HG03108 (cell line): ENCODE results near the gene STYXL1.

Experiments
- ATAC-seq: cut with Tn5 transposase; IDR thresholded peaks from one replicate; pipeline ENCODE4 v1.9.1; 2021; ENCODE audit warnings: moderate library complexity; ENCODE audit not compliant: unreplicated experiment

The STYXL1 gene

DNA sequence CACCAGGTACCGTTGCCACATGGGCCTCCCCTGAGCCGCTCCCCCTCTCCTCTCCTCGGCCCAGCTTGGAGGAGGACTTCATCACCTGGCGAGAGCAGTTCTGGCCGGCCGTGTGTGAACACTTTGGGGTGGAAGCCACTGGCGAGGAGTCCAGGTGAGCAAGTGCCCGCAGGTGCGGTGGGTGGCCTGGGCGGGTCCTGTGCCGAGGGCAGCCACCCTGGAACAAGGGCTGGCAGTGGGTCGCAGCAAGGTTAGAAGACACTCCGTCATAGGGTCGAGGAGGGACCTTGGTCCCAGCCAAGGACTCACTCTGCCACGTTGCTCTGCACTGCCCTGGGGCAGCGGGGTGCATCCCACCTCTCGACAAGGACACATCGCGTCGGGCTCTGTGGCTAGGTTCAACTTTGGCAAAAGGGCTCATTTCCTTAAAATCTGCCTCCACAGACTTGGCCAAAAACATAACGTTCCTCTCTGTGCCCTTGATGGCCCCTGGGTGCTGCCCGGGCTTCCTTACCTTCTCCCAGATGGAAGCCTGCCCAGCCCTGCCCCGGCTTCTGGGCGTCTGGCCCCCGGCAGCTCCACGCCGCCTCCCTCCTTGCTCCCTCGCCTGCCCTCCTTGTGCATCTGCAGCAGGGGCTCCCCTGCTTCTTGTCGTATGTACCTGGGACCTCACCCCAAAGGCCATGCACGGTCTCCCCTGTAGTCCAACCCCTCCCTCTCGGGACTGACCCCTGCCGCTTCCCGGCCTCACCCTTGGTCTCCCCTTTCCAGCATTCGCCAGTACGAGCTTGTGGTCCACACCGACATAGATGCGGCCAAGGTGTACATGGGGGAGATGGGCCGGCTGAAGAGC, 66.1 kb downstream of the STYXL1 start:
- no peak for ATAC-seq

- ATAC-seq = no peak
Measured at GRCh38 chr7:75981203-75981452, 66.7 kb downstream of the STYXL1 start.

DNA sequence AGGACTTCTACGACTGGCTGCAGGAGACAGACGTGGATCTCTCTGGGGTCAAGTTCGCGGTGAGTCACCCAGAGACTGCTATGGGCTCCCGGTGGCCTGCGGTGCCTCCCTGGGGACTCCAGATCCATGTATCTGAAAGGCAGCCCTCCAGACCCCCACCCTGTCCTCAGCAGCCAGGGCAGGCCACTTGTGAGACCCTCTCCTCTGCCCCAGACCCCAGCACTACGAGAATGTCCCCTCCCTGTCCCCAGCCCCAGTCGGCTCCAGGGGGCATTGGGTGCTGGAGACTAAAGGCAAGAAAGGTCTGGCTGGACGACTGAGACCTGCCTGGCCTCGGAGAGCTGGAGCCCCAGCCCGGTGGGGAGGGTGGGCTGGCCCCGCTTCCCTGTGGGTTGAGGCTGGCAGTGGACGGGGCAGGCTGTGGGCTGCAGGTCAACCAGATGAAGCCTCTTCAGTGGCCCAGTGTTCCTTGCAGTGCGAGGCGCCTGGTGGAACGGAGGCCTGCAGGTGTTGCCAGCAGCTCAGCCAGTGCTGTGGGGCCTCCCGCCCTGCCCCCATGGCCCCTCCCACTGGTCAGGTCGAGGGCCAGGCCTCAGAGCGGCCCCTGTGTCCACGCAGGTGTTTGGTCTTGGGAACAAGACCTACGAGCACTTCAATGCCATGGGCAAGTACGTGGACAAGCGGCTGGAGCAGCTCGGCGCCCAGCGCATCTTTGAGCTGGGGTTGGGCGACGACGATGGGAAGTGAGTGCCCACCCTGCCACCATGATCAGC, 67.2 kb downstream of the STYXL1 start:
- no peak for ATAC-seq

- no peak for ATAC-seq
Measured at GRCh38 chr7:75979759-75980429, 67.9 kb downstream of the STYXL1 start.

- ATAC-seq = no peak
Measured at GRCh38 chr7:75977743-75978142, 70.1 kb downstream of the STYXL1 start.

- no peak for ATAC-seq
Measured at GRCh38 chr7:75971961-75972763, 75.6 kb downstream of the STYXL1 start.

DNA sequence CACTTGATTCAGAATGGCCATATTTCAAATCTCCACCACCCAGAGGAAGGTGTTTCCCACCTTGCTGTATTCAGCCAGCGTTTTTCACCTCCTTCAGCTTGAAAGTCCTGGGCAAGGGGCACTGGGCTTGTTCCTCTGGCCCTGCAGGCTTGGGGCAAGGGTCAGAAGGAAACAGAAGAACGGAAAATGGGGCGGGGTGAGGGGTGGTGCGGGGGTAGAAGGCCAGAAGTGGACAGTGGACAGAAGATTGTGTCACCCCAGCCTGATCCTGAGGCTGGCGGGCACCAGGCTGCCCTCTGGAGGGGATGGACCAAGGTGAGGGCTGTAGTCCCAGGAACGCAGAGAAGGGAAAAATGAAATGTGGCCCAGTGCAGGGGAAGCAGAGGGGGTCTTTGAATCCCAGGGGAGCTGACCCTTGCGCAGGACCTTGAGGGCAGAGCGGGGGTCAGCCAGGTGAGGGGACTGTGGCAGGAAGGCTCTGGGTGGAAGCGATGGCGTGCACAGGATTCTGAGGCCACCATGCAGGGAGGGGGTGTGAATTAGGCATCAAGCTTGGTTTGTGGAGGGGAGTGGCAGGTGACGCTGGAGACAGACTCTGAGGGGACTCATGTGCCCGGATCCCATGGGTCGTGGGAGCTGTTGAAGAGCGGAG, 76.4 kb downstream of the STYXL1 start:
- no peak for ATAC-seq

DNA sequence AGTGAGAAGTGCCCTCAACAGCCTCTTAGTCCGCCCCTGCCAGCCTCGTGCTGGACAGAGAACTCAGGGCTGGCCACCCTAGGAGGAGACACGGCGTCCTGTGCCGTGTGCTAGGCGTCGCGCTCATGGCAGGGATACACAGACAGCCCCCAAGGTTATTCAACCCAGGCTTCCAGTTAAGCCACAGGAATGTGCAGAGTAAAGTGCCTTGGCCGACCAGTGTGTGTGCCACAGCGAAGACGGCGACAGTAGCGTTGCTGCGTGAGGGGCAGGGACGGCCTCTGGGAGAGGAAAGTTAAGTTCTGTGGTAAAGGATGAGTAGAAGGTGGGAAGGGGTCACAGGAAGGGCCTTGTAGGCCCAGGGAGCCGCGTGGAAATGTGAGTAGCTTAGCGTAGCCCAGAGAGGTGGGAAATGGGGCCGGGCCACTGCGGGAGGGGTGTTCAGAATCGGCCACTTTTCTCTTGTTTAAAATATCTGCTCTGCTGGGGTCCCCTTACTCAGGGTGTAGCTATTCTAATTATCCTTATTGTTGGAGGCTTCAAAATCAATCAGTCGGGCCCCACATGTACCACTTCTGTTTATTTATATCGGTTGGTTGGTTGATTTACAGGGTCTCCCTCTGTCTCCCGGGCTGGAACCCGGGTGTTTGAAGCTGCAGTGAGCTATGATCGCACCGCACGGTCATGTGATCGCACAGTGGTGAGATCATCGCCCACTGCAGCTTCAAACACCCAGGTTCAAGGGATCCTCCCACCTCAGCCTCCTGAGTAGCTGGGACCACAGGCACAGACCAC, 77.9 kb downstream of the STYXL1 start:
- ATAC-seq = no peak

DNA sequence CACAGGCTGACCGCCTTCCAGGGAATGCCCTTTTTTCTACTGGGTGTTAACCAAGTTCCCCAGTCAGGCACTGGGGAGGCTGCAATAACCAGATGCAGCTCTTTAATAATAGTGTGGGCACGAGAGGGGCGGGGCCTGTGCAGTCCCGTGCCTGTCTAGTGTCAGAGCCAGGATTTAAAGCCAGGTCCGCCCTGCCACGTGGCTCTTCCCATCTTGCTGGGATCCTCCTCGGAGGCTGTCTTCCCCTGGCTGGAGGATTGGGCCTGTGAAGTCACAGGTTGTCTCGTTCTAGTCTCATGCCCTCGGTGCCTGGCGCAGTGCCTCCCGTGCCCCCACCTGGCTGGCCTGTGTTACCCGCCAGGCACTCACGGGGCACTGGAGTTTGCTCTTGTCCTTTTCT, 78.6 kb downstream of the STYXL1 start:
- ATAC-seq = no peak

GRCh38 chr7:75968561-75969001, 79.2 kb downstream of the STYXL1 start:
- ATAC-seq = no peak

DNA sequence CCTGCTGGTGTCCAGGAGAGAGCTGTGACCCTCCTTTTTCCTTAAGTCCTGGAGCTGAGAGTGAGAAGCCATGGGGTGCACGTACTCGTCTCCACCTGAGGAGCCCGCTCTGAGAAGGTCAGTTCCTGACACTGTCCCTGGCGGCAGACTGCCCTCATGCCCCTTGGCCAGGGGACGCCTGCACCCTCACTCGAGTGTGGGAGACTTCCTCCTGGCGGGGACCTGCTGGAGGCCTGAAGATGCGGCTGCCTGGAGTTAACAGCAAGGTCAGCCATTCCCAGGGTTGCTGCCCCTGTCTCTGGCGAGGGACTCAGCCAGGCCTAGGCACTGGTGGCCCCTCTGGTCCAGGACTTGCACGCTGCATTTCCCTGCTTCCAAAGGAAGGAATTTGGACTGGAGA, 79.8 kb downstream of the STYXL1 start:
- ATAC-seq = no peak

DNA sequence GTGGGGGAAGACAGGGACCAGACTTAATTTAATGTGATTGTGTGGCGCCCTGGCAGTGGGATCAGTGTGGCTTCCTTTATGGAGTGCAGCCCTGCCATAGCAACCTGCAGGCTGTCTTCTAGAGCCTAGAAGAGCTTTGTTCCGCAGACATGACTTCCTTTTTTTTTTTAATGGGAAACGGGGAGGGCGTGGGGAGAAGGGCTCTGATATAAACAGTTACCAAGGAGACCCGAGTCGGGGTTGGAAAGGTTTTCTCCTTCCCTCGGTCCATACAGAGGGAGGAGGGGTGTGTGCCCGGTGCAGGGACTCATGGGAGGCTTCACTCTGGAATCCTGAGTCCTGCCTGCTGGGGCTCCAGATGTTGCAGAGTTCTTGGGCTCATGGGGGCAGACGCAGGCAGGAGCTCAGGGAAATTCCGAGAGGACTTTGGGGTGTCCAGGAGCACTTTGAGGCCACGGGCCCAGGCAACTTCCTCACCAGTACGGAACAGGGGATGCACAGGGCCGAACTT, 80.3 kb downstream of the STYXL1 start:
- no peak for ATAC-seq

DNA sequence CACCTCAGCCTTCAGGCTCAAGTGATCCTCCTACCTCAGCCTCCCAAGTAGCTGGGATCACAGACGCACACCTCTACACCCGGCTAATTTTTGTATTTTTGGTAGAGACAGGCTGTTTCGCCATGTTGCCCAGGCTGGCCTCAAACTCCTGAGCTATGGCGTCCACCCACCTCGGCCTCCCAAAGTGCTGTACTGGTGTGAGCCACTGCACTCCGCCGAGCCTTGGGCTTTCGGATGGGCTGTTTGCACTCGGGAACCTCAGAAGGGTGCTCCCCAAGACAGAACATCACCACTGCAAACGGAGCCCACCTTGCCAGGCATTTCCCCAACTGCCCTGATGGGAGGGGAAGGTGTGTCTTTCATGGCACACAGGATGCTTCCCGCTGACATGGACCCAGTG, 80.7 kb downstream of the STYXL1 start:
- no peak for ATAC-seq

DNA sequence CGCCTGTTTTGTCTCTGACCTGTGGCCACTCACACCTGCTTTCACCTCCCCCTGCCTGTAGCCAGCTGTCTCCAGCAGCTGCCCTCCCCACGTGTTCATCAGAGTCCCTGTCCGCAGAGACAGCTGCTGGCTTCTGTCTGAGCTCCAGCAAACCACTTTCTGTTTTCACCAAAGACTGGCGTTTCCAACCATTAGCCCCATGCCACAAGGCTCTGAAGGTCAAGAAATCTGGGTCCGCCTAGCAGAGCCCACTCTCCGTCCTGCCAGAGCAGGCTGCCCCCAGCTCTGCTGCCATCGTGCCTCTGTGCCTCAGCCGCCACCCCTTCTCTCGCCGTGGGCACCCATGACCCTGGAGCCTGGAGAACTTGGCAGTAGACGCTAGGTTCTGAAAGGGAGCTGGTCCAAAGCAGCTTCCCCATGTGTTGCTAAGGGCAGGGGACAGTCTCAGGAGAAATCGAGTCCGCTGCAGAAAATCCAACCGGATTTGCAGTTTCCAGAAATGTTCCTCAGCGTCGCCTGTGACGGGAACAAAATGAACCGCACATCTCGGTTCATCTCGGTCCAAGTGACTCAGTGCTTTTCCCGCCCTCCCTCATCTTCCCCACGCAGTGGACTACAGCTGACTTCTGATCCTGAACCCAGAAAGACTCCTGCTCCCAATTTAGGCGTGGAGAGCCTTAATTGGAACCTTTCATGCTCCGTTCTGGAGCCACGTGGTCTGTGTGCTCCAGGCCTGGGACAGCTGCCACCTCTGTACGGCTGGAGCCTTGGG, 81.4 kb downstream of the STYXL1 start:
- no peak for ATAC-seq

- ATAC-seq = no peak
Measured at GRCh38 chr7:75965617-75966016, 82.2 kb downstream of the STYXL1 start.

DNA sequence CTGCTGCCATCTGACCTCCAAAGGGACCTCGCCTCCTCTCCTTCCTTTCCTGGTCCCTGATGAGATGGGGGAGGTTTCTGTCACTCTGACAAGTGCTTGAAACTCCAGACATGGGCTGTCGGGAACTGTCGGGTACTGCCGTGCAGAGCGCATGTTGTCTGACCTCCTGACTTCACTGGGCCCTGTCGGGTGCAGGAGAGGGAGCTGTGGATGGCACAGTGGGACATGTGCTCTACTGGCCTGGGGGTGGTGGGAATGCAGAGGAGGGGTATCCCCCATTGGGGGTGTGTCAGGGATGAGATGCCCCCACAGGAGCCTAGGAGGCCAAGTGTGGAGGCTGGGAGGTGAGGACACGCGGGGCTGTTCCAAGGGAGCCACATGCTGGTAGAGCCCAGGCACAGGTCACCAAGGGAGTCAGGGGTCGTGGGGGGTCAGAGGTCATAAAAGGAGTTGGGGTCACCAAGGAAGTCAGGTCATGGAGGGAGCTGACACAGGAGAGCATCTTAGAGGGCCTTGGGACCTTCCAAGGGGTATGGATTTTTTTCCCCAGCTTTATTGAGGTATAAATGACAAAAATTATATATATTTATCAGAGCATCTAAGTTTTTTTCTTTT, 84.3 kb downstream of the STYXL1 start:
- ATAC-seq = no peak

DNA sequence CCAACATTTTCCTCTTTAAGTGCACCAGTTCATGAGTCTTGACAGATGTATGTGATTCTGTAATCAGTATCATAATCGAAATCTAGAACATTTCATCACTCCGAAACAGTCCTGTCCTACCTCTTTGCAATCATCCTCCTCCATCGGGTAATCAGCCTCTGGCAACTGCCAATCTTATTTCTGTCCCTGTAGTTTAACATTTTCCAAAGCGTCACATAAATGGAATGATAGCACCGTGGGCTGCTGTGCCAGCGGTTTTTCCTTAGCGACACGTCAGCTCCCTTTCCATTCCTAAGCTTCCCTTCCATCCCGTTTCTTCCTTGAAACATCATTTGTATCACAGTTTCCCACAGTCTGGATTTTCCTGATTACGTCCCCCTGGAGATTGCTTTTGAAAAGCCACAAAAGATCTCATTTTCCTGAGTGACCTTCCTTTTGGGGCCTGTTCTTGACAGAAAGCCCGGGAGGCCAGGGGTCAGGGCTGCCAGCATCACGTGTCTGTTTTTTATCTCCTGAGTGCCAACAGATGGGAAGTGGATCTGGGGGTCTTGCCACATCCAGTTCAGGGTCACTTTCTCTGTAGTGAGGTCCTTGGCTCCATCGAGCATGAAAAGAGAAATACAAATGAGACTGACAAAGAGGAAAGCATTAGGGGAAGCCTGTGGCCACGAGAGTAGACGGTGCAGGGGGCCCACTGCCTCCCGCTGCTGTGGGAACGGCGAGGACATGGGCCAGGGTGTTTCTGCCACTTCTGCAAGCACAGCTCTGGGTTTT, 85.0 kb downstream of the STYXL1 start:
- ATAC-seq = no peak

GRCh38 chr7:75961218-75961617, 86.6 kb downstream of the STYXL1 start:
- no peak for ATAC-seq
